ENCODE results near the gene IPO9.

GRCh38 chr1:201877877-201878401 is 49.0 kb downstream of the IPO9 start:
- peak in 2 of 4 donors; percentile 20 to 24 for TF ChIP-seq POLR2AphosphoS5 (IDR thresholded peaks at IDR 0.05)
- TF ChIP-seq POLR2A (IDR thresholded peaks at IDR 0.05): no peak
- peak in 3 of 4 experiments; percentile 58 to 66 (median 62) for TF ChIP-seq CTCF (IDR thresholded peaks at IDR 0.05)
- no peak for TF ChIP-seq EP300 (IDR thresholded peaks at IDR 0.05)

Measured in sigmoid colon (tissue), 4 donors.